HG03342 (cell line): ENCODE data around the gene CDC42BPB.

Experiments used
- ATAC-seq: cut with Tn5 transposase; IDR thresholded peaks from one replicate; pipeline ENCODE4 v1.9.1; 2021; ENCODE audit warnings: mild to moderate bottlenecking, moderate library complexity; ENCODE audit not compliant: unreplicated experiment

The CDC42BPB gene

DNA sequence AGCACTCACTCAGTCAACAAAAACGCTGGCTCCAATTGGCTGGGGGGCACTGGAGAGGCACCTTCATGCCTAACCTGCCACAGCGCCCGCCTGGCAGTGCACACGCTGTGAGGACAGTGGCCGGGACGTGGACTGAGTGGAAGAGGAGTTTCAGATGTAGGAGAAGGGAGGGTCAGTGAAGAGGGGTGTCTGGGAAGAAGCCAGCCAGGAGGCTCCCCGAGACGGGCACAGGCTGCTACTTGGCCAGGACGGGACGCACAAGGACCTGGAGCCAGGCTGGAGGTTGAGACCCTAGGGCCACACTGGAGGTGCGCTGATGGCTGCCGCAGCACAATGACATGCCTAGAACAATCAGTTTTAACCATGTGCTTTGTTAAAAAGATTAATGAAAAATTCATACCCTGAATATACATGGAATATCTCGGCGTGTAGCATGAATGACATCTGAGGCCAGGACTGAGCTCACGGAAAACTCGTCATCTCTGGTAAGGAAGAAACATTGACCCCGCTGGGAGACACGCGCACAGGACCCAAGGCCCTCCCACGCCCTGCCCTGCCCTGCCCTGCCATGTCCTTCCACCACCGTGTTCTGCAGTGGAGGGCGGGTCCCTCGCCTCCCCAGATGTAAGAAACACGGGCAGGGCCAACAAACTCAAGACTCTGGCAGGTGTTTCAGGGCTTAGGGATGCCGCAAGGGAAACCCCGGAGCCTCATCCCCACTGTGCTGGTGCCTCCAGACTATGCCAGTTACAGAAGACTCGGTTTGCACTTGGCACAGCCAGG lies 109.8 kb downstream of the CDC42BPB start:
- no peak for ATAC-seq

DNA sequence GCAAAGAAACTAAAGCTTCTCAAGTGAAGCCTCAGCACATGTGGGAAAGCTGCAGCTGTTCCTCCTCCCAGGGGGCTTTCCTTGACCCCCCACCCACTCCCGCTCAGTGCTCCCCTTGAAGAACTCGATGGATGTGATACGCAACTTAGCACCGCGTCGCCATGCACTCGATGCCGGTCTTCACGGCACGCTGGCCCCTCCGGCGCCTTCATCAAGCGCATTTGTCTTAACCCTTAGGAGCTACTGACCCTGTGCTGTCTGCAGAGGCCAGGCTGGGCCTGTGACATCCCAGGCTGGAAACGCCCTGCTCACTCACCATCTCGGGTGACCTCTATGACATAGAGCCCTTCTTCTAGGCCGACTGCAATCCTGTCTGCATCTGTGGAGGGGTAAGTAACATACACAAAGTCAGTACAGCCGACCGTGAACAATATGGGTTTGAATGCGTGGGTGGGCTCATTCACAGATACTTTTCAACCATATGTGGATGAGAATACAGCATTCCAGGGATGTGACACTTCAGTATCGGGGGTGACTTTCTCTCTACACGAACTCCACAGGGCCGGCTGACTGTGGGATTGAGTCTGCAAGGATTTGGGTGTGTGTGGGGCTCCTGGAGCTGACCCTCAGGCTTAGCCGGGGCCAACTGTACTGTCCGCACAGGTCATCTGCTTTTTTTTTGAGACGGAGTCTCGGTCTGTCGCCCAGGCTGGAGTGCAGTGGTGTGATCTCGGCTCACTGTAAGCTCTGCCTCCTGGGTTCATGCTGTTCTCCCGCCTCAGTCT lies 111.8 kb downstream of the CDC42BPB start:
- no peak for ATAC-seq

DNA sequence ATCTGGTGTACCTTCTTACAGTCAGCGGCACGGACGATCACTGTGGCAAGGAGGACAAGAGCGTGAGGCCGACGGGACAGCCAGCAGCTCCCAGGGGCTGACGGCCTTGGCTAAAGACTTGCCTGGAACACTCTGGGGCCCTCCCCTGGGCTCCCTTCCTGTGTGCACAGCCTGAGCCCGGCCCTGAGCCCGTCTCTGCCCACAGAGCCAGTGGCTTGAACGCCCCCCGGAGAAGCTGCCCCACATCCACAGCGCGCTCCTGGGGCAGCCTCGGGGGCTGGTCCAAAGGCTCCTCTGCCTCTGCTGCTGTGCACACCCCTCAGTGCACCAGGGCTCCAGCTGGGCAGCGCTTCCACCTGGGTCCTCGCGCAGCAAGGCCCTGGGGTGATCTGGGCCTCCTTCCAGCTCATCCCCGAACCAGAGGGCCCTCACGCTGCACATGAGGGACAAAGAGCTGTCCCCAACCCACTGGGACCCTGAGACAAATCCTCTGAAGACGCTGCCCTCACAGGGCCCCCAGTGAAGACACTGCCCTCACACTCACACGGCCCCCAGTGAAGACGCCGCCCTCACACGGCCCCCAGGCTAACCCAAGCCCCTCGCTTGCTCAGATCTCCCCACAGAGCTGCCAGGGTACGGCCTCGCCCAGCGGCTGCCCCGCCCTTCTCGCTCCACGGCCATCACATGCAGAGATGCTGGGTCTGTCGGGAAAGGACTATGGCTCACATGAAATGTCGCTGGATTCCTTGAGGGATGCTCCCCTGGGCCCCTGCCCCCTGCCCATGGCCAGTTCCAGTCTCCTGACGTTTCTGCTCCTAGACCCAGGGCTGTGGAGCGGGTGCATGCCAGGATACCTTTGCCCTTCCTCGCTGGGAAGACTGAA lies 112.7 kb downstream of the CDC42BPB start:
- ATAC-seq = no peak

DNA sequence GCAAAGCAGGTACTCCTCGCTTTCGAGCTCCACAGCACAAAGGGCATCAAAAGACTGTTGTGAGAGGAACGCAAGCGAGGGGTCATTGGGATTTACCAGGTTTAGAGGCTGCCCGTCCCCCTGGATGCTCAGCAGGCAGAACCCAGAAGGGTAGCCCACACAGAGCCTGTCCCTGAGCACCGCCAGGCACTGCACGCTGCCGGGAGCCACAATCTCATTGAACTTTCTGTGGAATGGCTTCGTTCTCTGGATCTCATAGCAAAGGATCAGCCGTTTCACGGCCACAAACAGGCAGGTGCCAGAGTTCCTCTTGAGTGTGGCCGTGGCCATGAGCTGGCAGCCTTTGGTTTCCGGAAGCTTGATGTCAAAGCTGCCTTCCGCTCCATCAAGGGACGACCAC lies 113.4 kb downstream of the CDC42BPB start:
- ATAC-seq = no peak

GRCh38 chr14:102943454-102943853 lies 113.9 kb downstream of the CDC42BPB start:
- ATAC-seq = no peak

- no peak for ATAC-seq
Measured at GRCh38 chr14:102942069-102942468, 115.3 kb downstream of the CDC42BPB start.

DNA sequence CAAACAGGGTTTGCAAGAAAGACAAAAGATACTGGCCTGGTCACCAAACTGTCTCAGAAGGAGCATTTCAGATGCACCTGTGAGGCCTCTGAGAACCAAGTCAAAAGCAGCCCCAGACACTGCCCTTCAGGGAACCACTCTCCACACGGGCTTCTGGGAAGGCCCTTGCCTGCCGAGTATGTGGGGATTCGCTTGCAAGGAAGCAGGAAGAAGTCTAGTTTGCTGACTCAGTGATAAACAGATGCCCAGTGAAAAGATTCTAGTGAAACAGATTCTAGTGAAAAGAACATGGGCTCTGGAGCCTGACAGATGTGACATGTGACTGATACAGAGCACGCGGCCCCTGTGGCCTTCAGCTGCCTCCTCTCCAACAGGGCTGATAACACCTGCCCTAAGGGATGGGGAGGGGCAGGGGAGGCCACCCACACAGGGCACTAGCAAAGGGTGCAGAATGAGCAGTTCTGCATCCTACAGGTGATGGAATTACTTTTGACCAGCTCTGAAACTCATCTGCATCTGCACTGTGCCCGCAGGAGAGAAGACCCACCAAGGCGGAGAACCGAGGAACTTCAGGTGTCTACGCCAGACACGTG lies 115.8 kb downstream of the CDC42BPB start:
- no peak for ATAC-seq

DNA sequence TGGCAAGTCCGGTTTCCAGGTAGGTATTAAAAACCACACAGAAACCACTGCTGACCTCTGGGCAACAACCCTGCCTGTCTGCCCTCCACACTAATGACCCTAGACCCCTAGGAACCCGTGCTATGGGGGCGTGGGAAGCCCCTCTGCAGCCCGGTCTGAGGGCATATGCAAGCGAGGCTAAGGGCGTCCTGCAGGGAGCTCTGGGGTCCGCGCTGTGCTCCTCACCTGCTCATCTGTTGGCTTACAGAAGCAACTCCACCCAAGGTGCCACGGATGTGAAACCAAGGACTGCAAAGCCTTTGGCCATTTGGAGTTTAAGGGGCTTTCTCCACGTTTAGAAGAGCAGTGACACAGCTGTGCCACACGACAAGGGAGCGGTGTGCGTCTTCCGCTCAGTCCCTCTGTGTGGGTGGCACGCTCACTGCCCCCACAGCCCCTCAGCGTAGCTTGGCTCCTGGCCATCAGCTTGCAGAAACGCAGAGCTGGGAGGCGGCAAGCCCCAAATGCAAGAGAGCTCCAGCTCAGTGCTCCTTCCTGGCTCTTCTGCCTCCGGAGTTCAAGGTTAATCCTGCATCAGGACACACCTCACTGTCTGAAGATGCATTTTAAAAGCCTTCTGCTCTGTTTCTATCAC lies 116.5 kb downstream of the CDC42BPB start:
- no peak for ATAC-seq

- no peak for ATAC-seq
Measured at GRCh38 chr14:102939820-102940561, 117.4 kb downstream of the CDC42BPB start.

GRCh38 chr14:102939329-102939728 lies 118.0 kb downstream of the CDC42BPB start:
- no peak for ATAC-seq

DNA sequence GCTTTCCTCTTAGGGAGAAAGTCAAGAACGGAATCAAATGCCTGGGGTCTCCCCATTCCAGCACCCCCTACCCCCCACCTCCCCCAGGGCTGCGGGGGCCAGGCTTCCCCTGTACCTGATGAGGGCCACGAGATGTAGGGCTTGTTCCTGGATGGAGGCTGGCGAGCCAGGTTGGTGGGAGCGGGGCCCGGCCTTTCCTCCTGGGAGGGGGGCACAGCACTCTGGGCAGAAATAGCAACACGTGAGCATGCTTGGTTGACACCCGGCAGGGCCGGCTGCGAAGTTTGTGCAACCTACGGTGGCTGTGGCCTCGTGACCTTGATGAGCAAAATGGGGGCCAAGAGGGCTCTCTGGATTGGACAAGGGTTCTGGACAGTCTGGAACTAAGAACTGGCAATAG lies 119.2 kb downstream of the CDC42BPB start:
- ATAC-seq = no peak

- ATAC-seq = no peak
Measured at GRCh38 chr14:102937331-102938175, 119.8 kb downstream of the CDC42BPB start.

DNA sequence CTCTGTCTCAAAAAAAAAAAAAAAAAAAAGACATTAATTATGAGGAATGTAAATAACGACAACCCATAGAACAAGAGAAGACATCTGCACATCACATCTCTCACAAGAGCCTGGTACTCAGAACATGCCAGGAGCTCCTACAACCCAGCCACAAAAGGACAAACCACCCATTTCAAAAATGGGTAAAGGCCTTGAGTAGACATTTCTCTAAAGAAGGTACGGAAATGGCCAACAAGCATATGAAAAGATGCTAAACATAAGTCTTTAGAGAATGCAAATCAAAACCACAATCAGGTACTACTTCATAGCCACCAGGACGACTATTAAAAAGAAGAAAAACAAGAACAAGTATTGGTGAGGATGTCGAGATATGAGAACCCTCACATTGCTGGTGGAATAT lies 121.6 kb downstream of the CDC42BPB start:
- ATAC-seq = no peak

DNA sequence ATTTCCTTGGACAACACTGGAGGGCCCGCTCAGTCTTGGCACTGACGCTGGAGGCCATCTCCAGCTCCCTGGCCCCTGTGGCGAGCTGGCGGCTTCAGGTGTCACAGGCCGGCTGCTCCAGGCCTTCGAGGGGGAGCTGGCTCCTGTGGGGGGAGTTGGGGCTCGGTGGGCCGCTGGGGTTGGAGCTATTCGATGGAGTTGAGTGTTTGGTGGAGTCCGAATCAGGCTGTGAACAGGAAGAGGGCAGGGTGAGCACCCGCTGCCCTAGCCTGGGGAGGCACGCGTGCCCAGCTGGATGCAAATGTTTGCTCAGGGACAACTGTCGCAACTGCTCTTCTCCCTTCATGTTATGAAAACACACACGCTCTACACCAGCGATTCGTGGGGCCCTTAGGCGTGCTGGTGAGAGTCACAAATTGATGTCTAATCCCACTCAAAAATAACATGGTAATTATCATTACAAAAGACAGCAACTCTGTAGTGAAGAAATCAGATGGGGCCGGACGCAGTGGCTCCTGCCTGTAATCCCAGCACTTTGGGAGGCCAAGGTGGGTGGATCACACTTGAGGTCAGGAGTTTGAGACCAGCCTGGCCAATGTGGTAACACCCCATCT lies 123.6 kb downstream of the CDC42BPB start:
- no peak for ATAC-seq

- ATAC-seq = no peak
Measured at GRCh38 chr14:102932484-102933248, 124.7 kb downstream of the CDC42BPB start.

DNA sequence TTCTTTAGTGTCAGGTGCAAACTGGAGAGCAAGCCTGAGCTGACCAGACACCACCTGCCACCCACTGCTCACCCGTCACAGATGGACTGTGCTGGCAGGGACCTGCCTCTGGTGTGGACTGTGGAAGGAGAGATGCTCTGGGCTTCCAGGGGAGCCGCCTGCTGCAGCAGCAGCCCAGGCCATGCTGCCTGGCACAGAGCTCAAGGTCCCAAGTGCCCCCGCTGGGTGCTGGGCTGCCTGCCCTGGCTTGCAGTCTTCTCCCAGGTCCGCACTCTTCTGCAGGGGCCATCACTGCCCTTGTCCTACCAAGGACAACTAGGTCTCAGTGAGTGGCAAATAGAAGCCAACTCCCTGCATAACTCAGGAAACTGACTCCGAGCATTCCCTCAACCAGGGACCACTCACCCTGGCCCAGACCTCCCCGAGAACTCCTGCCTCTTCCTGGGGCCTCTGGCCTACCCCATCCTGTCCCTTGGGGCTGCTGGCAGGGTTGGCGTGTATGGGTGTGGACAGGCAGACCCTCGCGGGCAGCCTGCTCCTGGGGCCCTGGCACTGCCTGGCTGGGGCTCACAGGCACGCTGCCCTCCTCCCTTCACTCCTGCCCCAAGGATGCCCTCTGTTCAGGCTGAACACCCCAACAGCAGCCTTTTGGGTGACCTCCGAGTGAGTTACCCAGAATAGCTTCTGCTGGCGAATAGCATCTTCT lies 125.6 kb downstream of the CDC42BPB start:
- ATAC-seq = no peak
